Activated CD4-positive, alpha-beta memory T cell treated with anti-CD3 and anti-CD28 coated beads, Interleukin-2, amount 10 ng/mL, durations not matched to agents 7 days and 5 days (primary cell): ENCODE results near the gene CSAG1. TPM values are rescaled to one million over a fixed set of nuclear protein-coding genes. Genes with fewer than 3 reads are reported as not detected.
"Not testable (repeated sequence)": the region's sequence is repeated elsewhere in the genome, so short reads cannot be mapped to it uniquely, and the experiment has no call there.

ENCODE experiments used
- CTCF ChIA-PET: fragments of 350-600 bp; sonication (Branson Sonifier 250); formaldehyde crosslinking; loops from one replicate; lab custom pipeline; 2021; ENCODE audit warnings: antibody characterized with exemption, inconsistent platforms; lab: Charles Lee
- POLR2A ChIA-PET: fragments of 350-600 bp; sonication (Branson Sonifier 250); formaldehyde crosslinking; loops from one replicate; lab custom pipeline; 2021; ENCODE audit warnings: antibody characterized with exemption; lab: Charles Lee
- DNase-seq: peaks from one replicate; pipeline ENCODE4 v3.0.0-alpha.2; 2020
- H3K27ac Mint-ChIP-seq: one replicate; pipeline ENCODE4 v1.8.0; 2021; ENCODE audit warnings: mild to moderate bottlenecking, mixed read lengths
- H3K27me3 Mint-ChIP-seq: one replicate; pipeline ENCODE4 v1.8.0; 2021; ENCODE audit warnings: mixed read lengths
- H3K36me3 Mint-ChIP-seq: one replicate; pipeline ENCODE4 v1.8.0; 2021; ENCODE audit warnings: low read depth, mixed read lengths
- H3K4me1 Mint-ChIP-seq: one replicate; pipeline ENCODE4 v1.8.0; 2021; ENCODE audit warnings: mixed read lengths
- H3K4me3 Mint-ChIP-seq: one replicate; pipeline ENCODE4 v1.8.0; 2021; ENCODE audit warnings: mild to moderate bottlenecking, mixed read lengths
- H3K9me3 Mint-ChIP-seq: one replicate; pipeline ENCODE4 v1.8.0; 2021; ENCODE audit warnings: mixed read lengths
- total RNA-seq, 2 experiments: library from RNA; stranded (reverse); gene quantifications; one replicate each; pipeline ENCODE4 v1.2.3, GENCODE V29; 2021

The CSAG1 gene
- total RNA-seq, 2 experiments from 2014 or later: not detected

DNA sequence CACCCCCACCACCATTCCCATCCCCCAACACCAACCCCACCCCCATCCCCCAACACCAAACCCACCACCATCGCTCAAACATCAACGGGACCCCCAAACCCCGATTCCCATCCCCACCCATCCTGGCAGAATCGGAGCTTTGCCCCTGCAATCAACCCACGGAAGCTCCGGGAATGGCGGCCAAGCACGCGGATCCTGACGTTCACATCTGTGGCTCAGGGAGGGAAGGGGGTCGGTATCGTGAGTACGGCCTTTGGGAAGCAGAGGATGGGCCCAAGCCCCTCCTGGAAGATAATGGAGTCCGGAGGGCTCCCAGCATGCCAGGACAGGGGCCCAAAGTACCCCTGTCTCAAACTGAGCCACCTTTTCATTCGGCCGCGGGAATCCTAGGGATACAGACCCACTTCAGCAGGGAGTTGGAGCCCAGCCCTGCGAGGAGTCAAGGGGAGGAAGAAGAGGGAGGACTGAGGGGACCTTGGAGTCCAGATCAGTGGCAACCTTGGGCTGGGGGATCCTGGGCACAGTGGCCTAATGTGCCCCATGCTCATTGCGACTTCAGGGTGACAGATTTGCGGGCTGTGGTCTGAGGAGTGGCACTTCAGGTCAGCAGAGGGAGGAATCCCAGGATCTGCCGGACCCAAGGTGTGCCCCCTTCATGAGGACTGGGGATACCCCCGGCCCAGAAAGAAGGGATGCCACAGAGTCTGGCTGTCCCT, 780 bp upstream of the CSAG1 start:
- H3K9me3 Mint-ChIP-seq, CTCF ChIA-PET: not testable (repeated sequence)

DNA sequence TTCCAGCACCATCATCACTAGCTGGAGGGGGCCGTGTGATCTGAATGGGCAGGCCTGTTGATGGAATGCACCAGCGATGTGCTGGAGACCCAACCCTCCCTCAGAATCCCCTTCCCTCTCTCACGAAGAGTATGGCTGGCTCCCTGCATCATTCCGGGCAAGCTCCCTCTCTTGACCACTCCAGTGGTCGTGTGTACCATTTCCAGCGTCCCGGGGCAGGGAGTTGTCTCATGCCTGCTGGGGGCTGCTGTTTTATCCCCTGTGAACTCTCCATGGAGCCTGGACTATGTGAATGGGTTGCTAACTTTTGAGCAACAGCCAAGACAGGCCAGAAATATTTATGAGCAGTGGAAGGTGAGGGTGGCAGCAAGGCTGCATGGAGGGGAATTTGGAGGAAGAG, 8.1 kb downstream of the CSAG1 start:
- CTCF ChIA-PET: no interaction called here
- Mint-ChIP-seq H3K27ac (no peak overlapping the region), H3K4me3 (no peak overlapping the region), H3K9me3 (no peaks in the 10 kb centered on the region), H3K36me3 (no peaks in the 10 kb centered on the region), H3K4me1 (no peaks in the 10 kb centered on the region), H3K27me3 (peaks cover 3% of the 10 kb centered on the region)
- POLR2A ChIA-PET: no interaction called here
- no peak for DNase-seq

More for the DNA sequence above, 780 bp upstream of the CSAG1 start:
- DNase-seq, H3K4me1 Mint-ChIP-seq, H3K27me3 Mint-ChIP-seq, H3K36me3 Mint-ChIP-seq, H3K27ac Mint-ChIP-seq, H3K4me3 Mint-ChIP-seq, POLR2A ChIA-PET: not testable (repeated sequence)

DNA sequence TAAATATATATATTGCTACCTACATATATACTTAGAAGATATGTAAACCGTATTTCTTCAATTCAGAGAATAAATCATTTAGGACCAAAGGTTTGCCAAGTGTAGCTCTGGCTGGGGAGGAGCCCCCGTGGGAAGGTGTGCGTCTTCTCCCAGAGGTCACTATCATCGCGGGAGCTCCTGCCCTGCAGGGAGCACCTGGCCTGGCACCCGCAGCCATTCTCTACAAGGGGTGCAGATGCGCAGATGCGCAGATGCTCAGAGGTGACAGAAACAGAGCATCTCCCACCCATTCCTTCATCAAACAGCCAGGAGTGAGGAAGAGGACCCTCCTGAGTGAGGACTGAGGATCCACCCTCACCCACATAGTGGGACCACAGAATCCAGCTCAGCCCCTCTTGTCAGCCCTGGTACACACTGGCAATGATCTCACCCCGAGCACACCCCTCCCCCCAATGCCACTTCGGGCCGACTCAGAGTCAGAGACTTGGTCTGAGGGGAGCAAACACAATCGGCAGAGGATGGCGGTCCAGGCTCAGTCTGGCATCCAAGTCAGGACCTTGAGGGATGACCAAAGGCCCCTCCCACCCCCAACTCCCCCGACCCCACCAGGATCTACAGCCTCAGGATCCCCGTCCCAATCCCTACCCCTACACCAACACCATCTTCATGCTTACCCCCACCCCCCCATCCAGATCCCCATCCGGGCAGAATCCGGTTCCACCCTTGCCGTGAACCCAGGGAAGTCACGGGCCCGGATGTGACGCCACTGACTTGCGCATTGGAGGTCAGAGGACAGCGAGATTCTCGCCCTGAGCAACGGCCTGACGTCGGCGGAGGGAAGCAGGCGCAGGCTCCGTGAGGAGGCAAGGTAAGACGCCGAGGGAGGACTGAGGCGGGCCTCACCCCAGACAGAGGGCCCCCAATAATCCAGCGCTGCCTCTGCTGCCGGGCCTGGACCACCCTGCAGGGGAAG, 19.4 kb downstream of the CSAG1 start, which contains the start of gene MAGEA2B:
TSS of gene MAGEA2B (plus strand) at position 814 of the 973 bp plus-strand sequence. CDS start 2,479 bp downstream, outside the sequence.
- H3K4me3 Mint-ChIP-seq, H3K27ac Mint-ChIP-seq, H3K4me1 Mint-ChIP-seq, CTCF ChIA-PET, H3K36me3 Mint-ChIP-seq, DNase-seq, H3K9me3 Mint-ChIP-seq, H3K27me3 Mint-ChIP-seq, POLR2A ChIA-PET: not testable (repeated sequence)

DNA sequence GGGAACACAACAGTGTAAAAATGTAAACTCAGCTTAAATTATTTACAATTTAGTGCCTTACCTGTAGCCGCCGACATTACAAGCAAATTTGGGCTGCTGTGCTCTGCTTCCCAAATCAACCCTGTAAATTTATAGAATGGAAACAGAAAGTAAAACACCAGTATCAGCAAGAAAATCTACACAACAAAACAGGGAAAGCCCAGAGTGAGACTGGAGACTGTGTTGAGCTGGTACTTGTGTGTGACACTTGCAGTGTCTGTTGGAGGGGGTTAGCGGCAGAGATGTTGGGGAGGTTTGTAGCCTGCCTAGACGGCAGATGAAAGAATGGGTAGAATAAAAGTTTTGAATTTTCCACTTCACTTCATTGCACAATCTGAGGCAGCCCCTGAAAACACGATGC, 20.3 kb downstream of the CSAG1 start:
- DNase-seq, H3K27me3 Mint-ChIP-seq, H3K4me1 Mint-ChIP-seq, CTCF ChIA-PET, H3K36me3 Mint-ChIP-seq, H3K27ac Mint-ChIP-seq, H3K9me3 Mint-ChIP-seq, H3K4me3 Mint-ChIP-seq, POLR2A ChIA-PET: not testable (repeated sequence)

DNA sequence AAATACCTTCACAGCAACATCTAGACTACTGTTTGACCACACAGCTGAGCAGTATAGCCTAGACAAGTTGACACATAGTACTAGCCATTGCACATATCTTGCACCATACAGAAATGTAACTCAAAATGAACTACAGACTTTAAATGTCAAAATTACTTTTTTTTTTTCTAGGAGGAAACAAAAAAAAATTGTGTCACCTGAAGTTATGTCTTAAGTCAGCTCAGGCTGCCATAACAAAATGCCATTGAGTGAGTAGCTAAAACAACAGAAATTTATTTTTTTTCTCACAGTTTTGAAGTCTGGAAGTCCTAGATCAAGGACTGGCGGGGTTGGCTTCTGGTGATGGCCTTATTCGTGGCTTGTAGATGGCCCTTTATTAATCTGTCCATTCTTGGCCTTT, 24.3 kb downstream of the CSAG1 start, which contains the start of gene CSAG2:
TSS of gene CSAG2 (minus strand) at position 101 of the 400 bp plus-strand sequence. CDS start 161 bp downstream, outside the sequence.
- H3K4me1 Mint-ChIP-seq, H3K4me3 Mint-ChIP-seq, H3K27ac Mint-ChIP-seq, DNase-seq, CTCF ChIA-PET, H3K27me3 Mint-ChIP-seq, H3K9me3 Mint-ChIP-seq, POLR2A ChIA-PET, H3K36me3 Mint-ChIP-seq: not testable (repeated sequence)

DNA sequence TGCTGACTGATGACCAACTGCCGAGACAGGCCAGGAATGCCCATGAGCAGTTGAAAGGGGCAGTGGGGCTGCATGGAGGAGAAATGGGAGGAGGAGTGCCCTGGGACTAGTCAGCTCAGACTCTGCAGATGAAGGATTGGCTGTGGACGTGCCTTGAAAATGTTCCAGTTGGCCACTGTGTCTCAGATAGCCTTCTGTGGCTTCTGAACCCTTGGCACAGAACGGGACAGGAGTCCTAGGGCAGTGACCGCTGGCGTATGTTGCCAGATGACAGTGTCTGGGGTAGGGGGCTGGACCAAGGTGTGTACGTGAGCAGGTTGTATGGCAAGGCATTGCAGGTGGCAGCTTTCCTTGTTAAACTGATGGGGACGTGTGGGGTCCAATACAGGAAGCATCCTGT, 27.0 kb downstream of the CSAG1 start:
- CTCF ChIA-PET: not testable (repeated sequence)

DNA sequence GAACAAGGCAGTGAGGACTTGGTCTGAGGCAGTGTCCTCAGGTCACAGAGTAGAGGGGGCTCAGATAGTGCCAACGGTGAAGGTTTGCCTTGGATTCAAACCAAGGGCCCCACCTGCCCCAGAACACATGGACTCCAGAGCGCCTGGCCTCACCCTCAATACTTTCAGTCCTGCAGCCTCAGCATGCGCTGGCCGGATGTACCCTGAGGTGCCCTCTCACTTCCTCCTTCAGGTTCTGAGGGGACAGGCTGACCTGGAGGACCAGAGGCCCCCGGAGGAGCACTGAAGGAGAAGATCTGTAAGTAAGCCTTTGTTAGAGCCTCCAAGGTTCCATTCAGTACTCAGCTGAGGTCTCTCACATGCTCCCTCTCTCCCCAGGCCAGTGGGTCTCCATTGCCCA, 33.1 kb downstream of the CSAG1 start:
- CTCF ChIA-PET, DNase-seq, H3K4me1 Mint-ChIP-seq, H3K9me3 Mint-ChIP-seq, H3K27ac Mint-ChIP-seq, H3K4me3 Mint-ChIP-seq, H3K36me3 Mint-ChIP-seq, POLR2A ChIA-PET, H3K27me3 Mint-ChIP-seq: not testable (repeated sequence)

More for the DNA sequence above, 27.0 kb downstream of the CSAG1 start:
- H3K36me3 Mint-ChIP-seq, H3K9me3 Mint-ChIP-seq, H3K4me3 Mint-ChIP-seq, DNase-seq, H3K27me3 Mint-ChIP-seq, H3K27ac Mint-ChIP-seq, H3K4me1 Mint-ChIP-seq, POLR2A ChIA-PET: not testable (repeated sequence)

DNA sequence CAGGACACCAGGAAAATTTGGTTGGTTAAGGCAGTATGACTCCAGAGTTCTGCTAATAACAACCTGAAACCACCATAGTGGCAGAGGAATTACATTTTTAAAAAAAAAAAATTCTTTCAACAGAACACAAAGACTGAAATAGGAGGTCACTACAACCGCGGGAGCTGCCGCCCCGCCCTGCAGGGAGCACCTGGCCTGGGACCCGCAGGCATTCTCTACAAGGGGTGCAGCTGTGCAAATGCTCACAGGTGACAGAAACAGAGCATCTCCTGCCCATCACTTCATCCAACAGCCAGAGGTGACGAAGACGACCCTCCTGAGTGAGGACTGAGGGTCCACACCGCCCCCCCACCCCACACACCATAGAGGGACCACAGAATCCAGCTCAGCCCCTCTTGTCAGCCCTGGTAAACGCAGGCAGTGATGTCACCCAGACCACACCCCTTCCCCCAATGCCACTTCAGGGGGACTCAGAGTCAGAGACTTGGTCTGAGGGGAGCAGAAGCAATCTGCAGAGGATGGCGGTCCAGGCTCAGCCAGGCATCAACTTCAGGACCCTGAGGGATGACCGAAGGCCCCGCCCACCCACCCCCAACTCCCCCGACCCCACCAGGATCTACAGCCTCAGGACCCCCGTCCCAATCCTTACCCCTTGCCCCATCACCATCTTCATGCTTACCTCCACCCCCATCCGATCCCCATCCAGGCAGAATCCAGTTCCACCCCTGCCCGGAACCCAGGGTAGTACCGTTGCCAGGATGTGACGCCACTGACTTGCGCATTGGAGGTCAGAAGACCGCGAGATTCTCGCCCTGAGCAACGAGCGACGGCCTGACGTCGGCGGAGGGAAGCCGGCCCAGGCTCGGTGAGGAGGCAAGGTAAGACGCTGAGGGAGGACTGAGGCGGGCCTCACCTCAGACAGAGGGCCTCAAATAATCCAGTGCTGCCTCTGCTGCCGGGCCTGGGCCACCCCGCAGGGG, 35.3 kb downstream of the CSAG1 start, which contains the start of gene MAGEA3:
TSS of gene MAGEA3 (plus strand) at position 843 of the 980 bp plus-strand sequence. CDS start 2,039 bp downstream, outside the sequence.
- H3K4me3 Mint-ChIP-seq, H3K9me3 Mint-ChIP-seq, H3K27ac Mint-ChIP-seq, H3K4me1 Mint-ChIP-seq, CTCF ChIA-PET, POLR2A ChIA-PET, H3K27me3 Mint-ChIP-seq, DNase-seq, H3K36me3 Mint-ChIP-seq: not testable (repeated sequence)

DNA sequence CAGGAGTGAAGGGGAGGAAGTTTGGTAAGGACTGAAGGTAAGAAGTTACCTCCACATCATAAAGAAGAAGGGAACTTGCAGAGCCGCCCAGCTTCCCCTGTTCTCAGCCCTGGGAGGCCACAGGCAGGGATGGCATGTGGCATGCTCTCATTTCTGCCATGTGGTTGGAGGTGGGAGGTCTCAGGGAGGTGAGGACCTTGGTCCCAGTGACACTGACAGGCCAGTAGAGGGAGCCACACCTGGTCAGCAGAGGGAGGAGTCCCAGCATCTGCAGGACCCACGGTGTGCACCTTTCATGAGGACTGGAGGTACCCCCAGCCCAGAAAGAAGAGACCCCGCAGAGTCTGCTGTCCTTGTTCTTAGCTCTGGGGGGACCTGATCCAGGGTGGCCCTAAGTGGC, 52.5 kb downstream of the CSAG1 start:
- H3K4me3 Mint-ChIP-seq, DNase-seq, CTCF ChIA-PET, H3K36me3 Mint-ChIP-seq, H3K27me3 Mint-ChIP-seq, H3K27ac Mint-ChIP-seq, H3K4me1 Mint-ChIP-seq, H3K9me3 Mint-ChIP-seq, POLR2A ChIA-PET: not testable (repeated sequence)

Other genes with a start within 250 kb of the CSAG1 start
- not detected for gene GABRQ, start 95.8 kb downstream of the CSAG1 start, total RNA-seq
- gene MAGEA3, start 34.9 kb downstream of the CSAG1 start, total RNA-seq: not detected
- gene CSAG2, start 24.4 kb downstream of the CSAG1 start, total RNA-seq: 1 to 10 TPM; 1.3 TPM
- gene MAGEA2B, start 19.1 kb downstream of the CSAG1 start, total RNA-seq: not detected
- not detected for gene MAGEA12, start within 50 bp of the CSAG1 start, total RNA-seq
- not detected for gene MAGEA2, start 20.1 kb upstream of the CSAG1 start, total RNA-seq
- under 1 TPM in 1 of 2 experiments, not detected in 1; 0.63 TPM for gene CSAG3, start 25.5 kb upstream of the CSAG1 start, total RNA-seq
- gene MAGEA6, start 36.0 kb upstream of the CSAG1 start, total RNA-seq: not detected
- 1 to 10 TPM; 7.7 TPM for gene CETN2, start 97.0 kb upstream of the CSAG1 start, total RNA-seq
- gene NSDHL, start 97.3 kb upstream of the CSAG1 start, total RNA-seq: 10 to 100 TPM; 17.0 to 18.6 TPM
- gene ZNF185, start 164.3 kb upstream of the CSAG1 start, total RNA-seq: under 1 TPM; 0.75 to 0.88 TPM